Measurements from ENCODE around the gene ELP4.

- TF ChIP-seq RAD21 (conservative IDR thresholded peaks at IDR 0.05 in 1 of 2, IDR thresholded peaks at IDR 0.05 in 1 of 2) (no peak), ATOH8 (CRISPR knock-in tag; IDR thresholded peaks at IDR 0.05; ENCODE audit: low read depth) (no peak), RFX5 (IDR thresholded peaks at IDR 0.05) (no peak), KDM5A (IDR thresholded peaks at IDR 0.05) (no peak), CTCF (IDR thresholded peaks at IDR 0.05) (no peak), BCL3 (IDR thresholded peaks at IDR 0.05) (no peak), REST (IDR thresholded peaks at IDR 0.05) (no peak), JUN (IDR thresholded peaks at IDR 0.05) (no peak)
Observed at GRCh38 chr11:31770011-31770700, 260.6 kb downstream of the ELP4 start.

All from A549 (cell line).